H1 (cell line): ENCODE data around the gene RNASEH2C. TPM values are rescaled to one million over a fixed set of nuclear protein-coding genes. Genes with fewer than 3 reads are reported as not detected.
"Not testable (repeated sequence)": the region's sequence is repeated elsewhere in the genome, so short reads cannot be mapped to it uniquely, and the experiment has no call there.

Source experiments
- CTCF ChIA-PET: fragments of 300-600 bp; sonication (Branson Sonifier 250); formaldehyde crosslinking; loops from one replicate; lab custom pipeline; 2021; ENCODE audit not compliant: partially characterized antibody; lab: Charles Lee
- POLR2A ChIA-PET: fragments of 300-600 bp; sonication (Branson Sonifier 250); formaldehyde crosslinking; loops from one replicate; lab custom pipeline; 2021; ENCODE audit warnings: inconsistent platforms; ENCODE audit not compliant: partially characterized antibody; lab: Charles Lee
- DNase-seq, 2 experiments: peaks; one replicate each; pipeline versions ENCODE4 v3.0.0 to v3.0.0-alpha.2; 2010 to 2022; ENCODE audit warnings: low spot score in 2 of 2, low read depth in 1 of 2, mixed read lengths in 1 of 2
- FAIRE-seq: peaks from 2 replicates; lab custom pipeline; 2011; peaks lifted over from hg19 to GRCh38; lab: Jason Lieb, UNC
- H2AFZ ChIP-seq: 2 replicates; pipeline ENCODE4 v1.8.1; 2012; ENCODE audit warnings: low read length, inconsistent platforms
- H2AK5ac ChIP-seq: 2 replicates; pipeline ENCODE4 v1.6.1; 2013; ENCODE audit warnings: low read depth, low read length
- H2BK120ac ChIP-seq: replicated peaks from 2 replicates; pipeline ENCODE3; 2013; ENCODE audit warnings: low read depth, low read length, inconsistent platforms
- H2BK12ac ChIP-seq: 2 replicates; pipeline ENCODE4 v1.6.1; 2013; ENCODE audit warnings: low read depth, low read length
- H2BK15ac ChIP-seq: 2 replicates; pipeline ENCODE4 v1.6.1; 2013; ENCODE audit warnings: low read length
- H2BK20ac ChIP-seq: 2 replicates; pipeline ENCODE4 v1.6.1; 2013; ENCODE audit warnings: low read length
- H2BK5ac ChIP-seq: 2 replicates; pipeline ENCODE4 v1.6.1; 2013; ENCODE audit warnings: low read depth, low read length
- H3K14ac ChIP-seq: 2 replicates; pipeline ENCODE4 v1.6.1; 2013; ENCODE audit warnings: inconsistent platforms; ENCODE audit not compliant: insufficient read length
- H3K18ac ChIP-seq: 2 replicates; pipeline ENCODE4 v1.6.1; 2013; ENCODE audit warnings: low read length; ENCODE audit errors: extremely low read depth
- H3K23ac ChIP-seq: 2 replicates; pipeline ENCODE4 v1.6.1; 2013; ENCODE audit warnings: inconsistent platforms; ENCODE audit not compliant: insufficient read length
- H3K23me2 ChIP-seq: 2 replicates; pipeline ENCODE4 v1.6.1; 2013; ENCODE audit warnings: low read depth, low read length
- H3K27ac ChIP-seq: 2 replicates; pipeline ENCODE4 v1.6.1; 2011; ENCODE audit warnings: low read depth, low read length, inconsistent platforms
- H3K27me3 ChIP-seq, 4 experiments: replicated peaks in 1 of 4; 1 replicate in 1 of 4; 2 replicates in 3 of 4; pipeline versions ENCODE4 v1.6.1 to v1.8.1; 2011 to 2013; ENCODE audit warnings: low read length in 3 of 4, mild to moderate bottlenecking in 3 of 4, inconsistent platforms in 2 of 4, mixed read lengths in 2 of 4, moderate library complexity in 1 of 4; ENCODE audit not compliant: control insufficient read depth in 3 of 4, insufficient read depth in 3 of 4; ENCODE audit errors: extremely low read depth in 1 of 4
- H3K36me3 ChIP-seq, 4 experiments: 2 replicates each; pipeline versions ENCODE4 v1.6.1 to v1.8.1; 2011 to 2013; ENCODE audit warnings: mild to moderate bottlenecking in 4 of 4, low read length in 3 of 4, moderate library complexity in 2 of 4, control low read depth in 1 of 4, inconsistent platforms in 1 of 4; ENCODE audit not compliant: insufficient read depth in 4 of 4, control insufficient read depth in 2 of 4
- H3K4ac ChIP-seq: replicated peaks from 2 replicates; pipeline ENCODE3; 2013; ENCODE audit warnings: low read length, low read depth, mixed read lengths, inconsistent platforms; ENCODE audit not compliant: insufficient read length
- H3K4me1 ChIP-seq, 4 experiments: replicated peaks in 1 of 4; 1 replicate in 1 of 4; 2 replicates in 3 of 4; pipeline versions ENCODE4 v1.6.1 to v1.8.1; 2011 to 2013; ENCODE audit warnings: low read length in 3 of 4, inconsistent platforms in 2 of 4, mixed read lengths in 1 of 4; ENCODE audit not compliant: insufficient read depth in 4 of 4, control insufficient read depth in 3 of 4
- H3K4me2 ChIP-seq, 2 experiments: 2 replicates each; pipeline versions ENCODE4 v1.6.1 to v1.8.1; 2011 to 2013; ENCODE audit warnings: low read depth in 2 of 2, low read length in 2 of 2, control low read depth in 1 of 2, inconsistent platforms in 1 of 2, mild to moderate bottlenecking in 1 of 2; ENCODE audit not compliant: insufficient read depth in 1 of 2
- H3K4me3 ChIP-seq, 4 experiments: fragments of 200-600, 300-600 bp in 1 of 4; sonication (generic), shearing (Covaris generic), sonication (Bioruptor Twin) in 1 of 4; 2 replicates each; pipeline versions ENCODE4 v1.5.1 to v1.8.1; 2011 to 2016; ENCODE audit warnings: low read length in 4 of 4, low read depth in 3 of 4, control low read depth in 2 of 4, inconsistent platforms in 2 of 4, mild to moderate bottlenecking in 2 of 4, mixed read lengths in 1 of 4, moderate library complexity in 1 of 4; ENCODE audit not compliant: insufficient read depth in 2 of 4; ENCODE audit errors: extremely low read depth in 1 of 4
- H3K56ac ChIP-seq: replicated peaks from 2 replicates; pipeline ENCODE3; 2013; ENCODE audit warnings: low read depth, mild to moderate bottlenecking, mixed read lengths, low read length, inconsistent platforms; ENCODE audit not compliant: insufficient read length
- H3K79me1 ChIP-seq: 2 replicates; pipeline ENCODE4 v1.6.1; 2013; ENCODE audit warnings: low read depth, low read length, control low read depth
- H3K79me2 ChIP-seq, 2 experiments: 2 replicates each; pipeline versions ENCODE4 v1.6.1 to v1.8.1; 2012 to 2013; ENCODE audit warnings: low read length in 2 of 2, mild to moderate bottlenecking in 2 of 2, inconsistent platforms in 1 of 2; ENCODE audit not compliant: insufficient read depth in 2 of 2, control insufficient read depth in 1 of 2
- H3K9ac ChIP-seq, 4 experiments: replicated peaks in 1 of 4; 1 replicate in 1 of 4; 2 replicates in 3 of 4; pipeline versions ENCODE4 v1.6.1 to v1.8.1; 2011 to 2013; ENCODE audit warnings: low read depth in 3 of 4, low read length in 3 of 4, control low read depth in 2 of 4, mild to moderate bottlenecking in 2 of 4, moderate library complexity in 2 of 4, inconsistent platforms in 1 of 4; ENCODE audit errors: extremely low read depth in 1 of 4
- H3K9me3 ChIP-seq, 2 experiments: 2 replicates each; pipeline versions ENCODE4 v1.6.1 to v1.8.1; 2012 to 2013; ENCODE audit warnings: mild to moderate bottlenecking in 2 of 2, moderate library complexity in 2 of 2, control low read depth in 1 of 2, inconsistent platforms in 1 of 2, low read depth in 1 of 2, low read length in 1 of 2, mixed read lengths in 1 of 2; ENCODE audit not compliant: insufficient read depth in 2 of 2
- H4K20me1 ChIP-seq, 2 experiments: replicated peaks in 1 of 2; 2 replicates each; pipeline versions ENCODE3 to v1.8.1; 2011 to 2013; ENCODE audit warnings: inconsistent platforms in 2 of 2, low read length in 2 of 2, mild to moderate bottlenecking in 1 of 2; ENCODE audit not compliant: insufficient read depth in 2 of 2, control insufficient read depth in 1 of 2
- H4K5ac ChIP-seq: 2 replicates; pipeline ENCODE4 v1.6.1; 2013; ENCODE audit warnings: low read length, low read depth, mixed read lengths, inconsistent platforms; ENCODE audit not compliant: insufficient read length
- H4K8ac ChIP-seq: 2 replicates; pipeline ENCODE4 v1.8.0; 2013; ENCODE audit warnings: mild to moderate bottlenecking, moderate library complexity, low read length, inconsistent platforms; ENCODE audit not compliant: insufficient read depth; ENCODE audit errors: extremely low read depth
- H4K91ac ChIP-seq: replicated peaks from 2 replicates; pipeline ENCODE3; 2013; ENCODE audit warnings: low read length, mixed read lengths, inconsistent platforms; ENCODE audit not compliant: insufficient read length
- CTCF ChIP-seq, 3 experiments: IDR thresholded peaks; 1 replicate in 2 of 3; 2 replicates in 1 of 3; pipeline versions ENCODE4 v1.5.1 to v1.6.1; 2011; ENCODE audit warnings: low read length in 3 of 3, mild to moderate bottlenecking in 3 of 3, inconsistent platforms in 2 of 3, low read depth in 1 of 3, moderate library complexity in 1 of 3; ENCODE audit not compliant: insufficient read depth in 1 of 3; ENCODE audit errors: control extremely low read depth in 1 of 3
- RAD21 ChIP-seq, 2 experiments: IDR thresholded peaks in 1 of 2; conservative IDR thresholded peaks in 1 of 2; 2 replicates each; pipeline ENCODE4 v1.6.1; 2011; ENCODE audit warnings: low read depth in 2 of 2, low read length in 2 of 2, improper control_type of control experiment in 1 of 2, inconsistent platforms in 1 of 2, mild to moderate bottlenecking in 1 of 2, moderate library complexity in 1 of 2
- RFX5 ChIP-seq: IDR thresholded peaks from 2 replicates; pipeline ENCODE4 v1.6.1; 2011; ENCODE audit warnings: low read depth, low read length, improper control_type of control experiment, borderline replicate concordance
- WGBS, 2 experiments: shearing (Covaris generic) in 1 of 2; methylation state at CpG; one replicate each; pipeline versions ENCODE4 v1.1.6 to v1.1.7; 2013 to 2015; ENCODE audit warnings: low lambda C conversion rate in 2 of 2, mixed read lengths in 2 of 2, inconsistent platforms in 1 of 2, low coverage in 1 of 2, missing lambda C conversion rate in 1 of 2; ENCODE audit not compliant: insufficient replicate concordance in 2 of 2, insufficient coverage in 1 of 2, insufficient read length in 1 of 2; ENCODE audit errors: extremely low coverage in 1 of 2, missing lambda C conversion rate in 1 of 2; 5-methylcytosine and 5-hydroxymethylcytosine counted together
- polyA plus RNA-seq, 7 experiments: library from polyadenylated mRNA; depleted of rRNA in 3 of 7; stranded (reverse) in 5 of 7; unstranded in 2 of 7; fragments of >200 nt in 5 of 7; fragments of 200-250 nt in 2 of 7; gene quantifications; 1 replicate in 5 of 7; 2 replicates in 1 of 7; 4 replicates in 1 of 7; pipeline versions ENCODE4 v1.2.1 to v1.2.3, GENCODE V29; 2011 to 2013; ENCODE audit warnings: missing spikeins in 2 of 7, mixed read lengths in 2 of 7
- total RNA-seq: library from RNA; stranded (reverse); fragmentation: NEBNext Ultra II Directional; extraction: Animal tissue kit (Norgen Biotek cat#: 25700); gene quantifications from 2 replicates; pipeline ENCODE4 v1.2.1, GENCODE V29; 2021

Gene RNASEH2C
- total and polyA plus RNA-seq, 2 of the 8 experiments (the other 6 are each of a cell fraction or from before 2014, with no cell fraction given): 40.2 to 60.3 TPM

GRCh38 chr11:65706303-65706763, 14.3 kb downstream of the RNASEH2C start:
- DNase-seq: peak in 1 of 2 experiments; percentile 84
- H3K4ac ChIP-seq, H3K4me3 ChIP-seq, H3K4me1 ChIP-seq, FAIRE-seq, H3K4me2 ChIP-seq, H2BK120ac ChIP-seq, H3K27ac ChIP-seq, H2AFZ ChIP-seq, H3K23ac ChIP-seq, H3K9ac ChIP-seq, H2BK20ac ChIP-seq, H3K56ac ChIP-seq, H4K20me1 ChIP-seq, H4K91ac ChIP-seq, H2AK5ac ChIP-seq, H3K14ac ChIP-seq, H3K79me2 ChIP-seq, H3K27me3 ChIP-seq, H3K79me1 ChIP-seq, H2BK15ac ChIP-seq, H2BK12ac ChIP-seq, H3K18ac ChIP-seq, H2BK5ac ChIP-seq, H3K9me3 ChIP-seq, H3K23me2 ChIP-seq, H4K8ac ChIP-seq, H4K5ac ChIP-seq, H3K36me3 ChIP-seq: not testable (repeated sequence)
- TF ChIP-seq RAD21 (IDR thresholded peaks at IDR 0.05 in 1 of 2, conservative IDR thresholded peaks at IDR 0.05 in 1 of 2; ENCODE audit: low read depth in 2 of 2, low read length in 2 of 2): peak; percentile 39 to 45
- TF ChIP-seq RFX5: peak; percentile 68; the same call in 1 of the 2 replicates
- TF ChIP-seq CTCF (IDR thresholded peaks at IDR 0.05; ENCODE audit: control extremely low read depth in 1 of 3, insufficient read depth in 1 of 3, low read depth in 1 of 3, low read length in 3 of 3): peak; percentile 21 to 36 (median 31)
- CTCF ChIA-PET: interaction anchor here (0.6 to 3.9 kb wide), 33 partner anchors 8 to 282 kb away, joined by 3 to 24 read pairs (median 5); partner anchors contain the start of genes AP5B1 and FIBP
- POLR2A ChIA-PET: interaction anchor here (1.4 to 2.8 kb wide), 3 partner anchors 12 to 209 kb away, joined by 3 to 12 read pairs (median 8); no protein-coding TSS in a partner anchor
- 30% methylated on average over 14 of the region's 14 CpGs; no CpG with 5 or more reads in 1 of the 2 experiments for WGBS, 2 experiments
